GM18507 (cell line): ENCODE data around the gene RAB30.
A peak's percentile ranks its signal among the peaks of the same experiment; 100 is the strongest.

Experiments used
- DNase-seq: peaks from one replicate; pipeline ENCODE4 v3.0.0; 2011; ENCODE audit warnings: low read depth; ENCODE audit not compliant: insufficient read length; ENCODE audit errors: extremely low spot score
- FAIRE-seq: peaks from 2 replicates; lab custom pipeline; 2011; peaks lifted over from hg19 to GRCh38; lab: Jason Lieb, UNC

RAB30 gene

GRCh38 chr11:83072350-83073242 is 899 bp upstream of the RAB30 start:
- no peak for DNase-seq
- FAIRE-seq = no peak

GRCh38 chr11:83070731-83071566 is 748 bp downstream of the RAB30 start:
- FAIRE-seq = peak; percentile 66
- DNase-seq = no peak

DNA sequence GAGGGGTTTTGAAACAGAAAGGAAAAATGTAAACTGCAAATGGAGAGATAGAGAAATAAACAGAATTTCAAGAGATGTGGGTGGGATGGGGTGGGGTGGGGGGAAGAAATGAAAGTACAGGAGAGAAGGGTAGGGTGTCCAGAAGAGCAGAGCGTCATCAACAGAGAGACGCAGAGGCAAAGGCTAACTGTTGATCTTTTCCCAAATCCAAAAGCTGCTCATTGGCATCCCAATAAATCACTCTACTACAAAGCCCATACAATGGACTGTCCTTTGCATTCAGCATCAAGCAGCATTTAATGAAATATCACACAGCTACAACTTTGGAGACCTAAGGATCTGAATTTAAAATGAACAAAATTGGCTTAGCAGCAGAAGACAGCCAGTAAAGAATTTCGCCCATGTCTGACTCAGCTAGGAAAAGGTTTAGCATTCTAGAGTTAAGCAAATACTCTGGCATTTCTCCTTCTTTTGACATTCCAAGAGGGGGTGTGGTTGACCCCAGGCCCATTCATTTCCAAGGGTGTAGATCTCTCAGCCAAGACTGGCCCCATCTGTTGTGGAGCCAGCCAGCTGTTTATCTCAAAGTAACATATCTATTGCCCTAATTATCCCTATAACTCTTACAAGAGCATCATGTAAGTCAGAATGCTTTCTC is 1.5 kb downstream of the RAB30 start:
- FAIRE-seq (no peak), DNase-seq (no peak)

- FAIRE-seq (no peak), DNase-seq (no peak)
Observed at GRCh38 chr11:83069441-83070043, 2.2 kb downstream of the RAB30 start.

DNA sequence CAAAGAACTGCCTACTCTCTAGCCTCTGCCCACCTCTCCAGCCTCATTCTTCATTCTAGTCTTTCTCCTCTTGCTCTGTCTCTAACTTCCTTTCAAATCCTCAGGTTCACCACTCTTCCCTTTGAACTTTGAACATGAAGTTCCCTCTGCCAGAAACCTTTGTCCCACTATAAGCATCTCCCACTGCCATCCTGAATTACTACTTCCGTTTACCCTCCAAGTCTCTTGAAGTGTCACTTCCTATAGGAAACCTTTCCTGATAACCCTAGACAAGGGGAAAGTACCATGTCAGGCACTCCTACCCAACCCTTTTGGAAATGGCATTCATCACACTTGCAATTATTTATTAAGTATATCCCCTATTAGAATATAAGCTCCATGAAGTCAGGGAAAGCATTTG is 3.1 kb downstream of the RAB30 start:
- no peak for FAIRE-seq

GRCh38 chr11:83064011-83064410 is 7.7 kb downstream of the RAB30 start:
- DNase-seq (no peak), FAIRE-seq (peak; percentile 9)

More for the DNA sequence above, 3.1 kb downstream of the RAB30 start:
- no peak for DNase-seq

- DNase-seq (peak; percentile 33), FAIRE-seq (peak; percentile 94)
Observed at GRCh38 chr11:83063073-83063754, 8.5 kb downstream of the RAB30 start.

GRCh38 chr11:83061883-83062282 is 9.8 kb downstream of the RAB30 start:
- DNase-seq (peak; percentile 29), FAIRE-seq (peak; percentile 90)

DNA sequence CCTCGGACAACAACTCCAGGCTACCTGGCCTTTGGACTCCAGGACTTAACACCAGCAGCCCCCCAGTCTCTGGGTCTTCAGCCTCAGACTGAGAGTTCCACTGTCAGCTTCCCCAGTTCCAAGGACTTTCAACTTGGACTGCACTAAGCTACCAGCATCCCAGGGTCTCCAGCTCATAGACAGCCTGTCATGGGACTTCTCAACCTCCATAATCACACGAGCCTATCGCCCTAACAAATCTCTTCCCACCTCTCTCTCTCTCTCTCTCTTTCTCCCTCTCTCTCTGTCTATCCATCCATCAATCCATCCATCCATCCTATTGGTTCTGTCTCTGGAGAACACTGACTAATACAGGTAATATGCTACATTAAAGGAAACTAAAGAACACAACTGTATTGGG is 10.7 kb downstream of the RAB30 start:
- FAIRE-seq = no peak

DNA sequence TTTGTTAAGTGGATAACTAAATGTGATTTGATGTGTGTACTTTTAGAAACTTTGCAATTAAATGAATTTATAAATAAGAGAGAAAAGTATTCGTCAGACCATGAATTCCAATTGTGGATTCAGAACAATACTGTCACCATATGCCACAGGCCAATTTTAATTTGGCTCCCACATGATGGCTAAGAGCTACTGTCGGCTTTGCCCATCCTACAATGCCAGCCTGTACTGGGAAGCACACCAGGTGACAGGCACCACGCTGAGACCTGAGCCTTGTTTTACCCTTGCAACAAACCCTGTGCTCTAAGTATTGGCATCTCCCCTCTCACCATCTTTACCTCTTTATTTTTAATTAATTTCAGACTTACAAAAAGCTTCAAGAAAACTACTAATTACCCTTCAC is 14.0 kb downstream of the RAB30 start:
- no peak for FAIRE-seq
- no peak for DNase-seq

More for the DNA sequence above, 10.7 kb downstream of the RAB30 start:
- no peak for DNase-seq

DNA sequence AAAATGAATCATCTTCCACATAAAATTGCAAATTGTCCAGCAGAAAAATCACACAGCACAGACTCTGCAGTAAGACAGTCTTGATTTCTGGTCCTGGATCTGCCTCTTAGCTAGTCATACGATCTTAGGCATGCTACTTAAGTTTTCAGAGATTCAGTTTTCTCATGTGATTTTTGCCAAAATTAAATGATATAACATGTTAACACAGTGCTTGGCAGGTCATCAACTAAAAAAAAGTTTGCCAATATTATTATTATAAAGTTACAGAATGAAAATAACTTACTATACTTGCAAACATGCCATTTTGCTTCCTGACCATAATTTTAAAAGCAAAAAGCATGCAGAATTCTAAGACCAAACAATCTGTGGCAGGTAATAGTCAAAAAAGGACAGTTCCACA is 15.1 kb downstream of the RAB30 start:
- DNase-seq (no peak), FAIRE-seq (no peak)

- DNase-seq = no peak
- no peak for FAIRE-seq
Observed at GRCh38 chr11:83056204-83056603, 15.5 kb downstream of the RAB30 start.

DNA sequence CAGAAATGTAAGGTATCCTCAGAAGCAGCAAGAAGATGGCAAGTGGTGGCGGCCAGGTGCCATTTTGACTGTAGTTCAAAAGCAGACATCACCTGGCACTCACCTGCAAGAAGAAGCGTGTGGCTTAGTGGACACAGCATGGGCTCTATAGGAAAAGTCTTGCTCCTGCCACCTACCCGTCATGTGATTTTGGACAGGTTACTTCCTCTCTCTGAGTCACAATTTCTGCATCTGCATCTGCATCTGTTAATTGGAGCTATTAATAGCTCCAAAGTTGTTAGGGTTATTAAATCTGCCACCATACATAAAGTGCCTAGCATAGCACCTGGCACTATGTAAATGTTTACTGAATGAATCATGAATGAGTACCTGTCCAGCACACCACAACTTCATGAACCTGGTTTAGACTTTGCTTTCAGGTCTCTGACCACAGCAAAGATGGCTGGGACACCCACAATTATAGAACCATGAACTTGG is 16.8 kb downstream of the RAB30 start:
- DNase-seq (no peak), FAIRE-seq (peak; percentile 5)

DNA sequence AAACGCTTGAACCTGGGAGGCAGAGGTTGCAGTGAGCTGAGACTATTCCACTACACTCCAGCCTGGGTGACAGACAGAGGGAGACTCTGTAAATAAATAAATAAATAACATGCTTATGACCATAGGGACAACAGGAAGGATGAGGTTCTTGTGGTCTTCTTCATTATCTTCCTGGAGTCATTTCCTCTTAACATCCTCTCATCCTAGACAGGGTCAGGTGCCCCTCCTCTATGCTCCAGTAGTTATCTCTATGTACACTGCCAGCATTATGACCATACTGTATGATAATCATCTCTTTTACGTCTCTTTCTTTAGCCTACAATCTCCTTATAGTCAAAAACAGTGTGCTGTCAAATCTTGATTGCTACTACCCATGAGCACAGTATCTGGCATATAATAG is 17.7 kb downstream of the RAB30 start:
- DNase-seq = no peak
- peak; percentile 77 for FAIRE-seq

DNA sequence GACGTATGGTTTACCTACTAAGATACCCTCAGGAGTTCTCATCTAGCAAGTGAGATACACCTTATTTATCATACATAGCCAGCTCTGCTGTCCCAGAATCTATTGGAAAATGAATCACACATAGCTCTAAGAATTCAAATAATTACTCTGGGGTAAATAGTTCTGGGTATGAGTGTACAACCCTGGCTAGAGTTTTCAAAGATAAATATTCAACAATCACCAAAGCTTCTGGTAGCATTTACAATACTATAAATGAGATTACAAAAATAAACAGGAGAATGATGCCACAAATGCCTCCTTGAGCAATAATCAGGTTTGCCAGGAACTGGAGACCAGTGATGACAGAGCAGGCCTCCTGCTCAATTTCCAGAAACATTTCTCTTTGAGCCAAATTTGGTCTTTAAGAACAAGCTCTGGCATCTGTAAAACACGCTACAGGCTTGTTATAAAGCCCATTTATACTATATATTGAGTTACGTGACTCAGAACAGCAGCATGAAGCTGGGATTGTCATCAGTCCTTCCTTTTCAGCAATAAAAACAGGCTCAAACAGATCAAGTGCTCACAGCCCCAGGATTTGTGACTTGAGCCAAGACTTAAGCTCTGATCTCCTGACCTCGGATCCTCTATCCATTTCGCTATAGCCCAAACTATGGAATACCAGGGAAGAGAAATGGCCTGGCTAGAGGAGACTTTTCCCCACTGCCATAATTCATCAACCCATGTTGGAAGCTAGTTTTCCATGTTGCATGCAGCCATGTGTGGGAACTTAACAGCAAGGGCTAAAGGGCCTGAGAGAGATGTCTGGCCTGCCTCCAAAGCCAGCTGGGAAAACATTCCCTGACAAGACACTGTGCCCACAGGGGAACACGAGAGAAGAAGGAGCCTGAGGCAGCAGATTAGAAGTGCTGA is 19.7 kb downstream of the RAB30 start:
- DNase-seq (no peak), FAIRE-seq (no peak)

DNA sequence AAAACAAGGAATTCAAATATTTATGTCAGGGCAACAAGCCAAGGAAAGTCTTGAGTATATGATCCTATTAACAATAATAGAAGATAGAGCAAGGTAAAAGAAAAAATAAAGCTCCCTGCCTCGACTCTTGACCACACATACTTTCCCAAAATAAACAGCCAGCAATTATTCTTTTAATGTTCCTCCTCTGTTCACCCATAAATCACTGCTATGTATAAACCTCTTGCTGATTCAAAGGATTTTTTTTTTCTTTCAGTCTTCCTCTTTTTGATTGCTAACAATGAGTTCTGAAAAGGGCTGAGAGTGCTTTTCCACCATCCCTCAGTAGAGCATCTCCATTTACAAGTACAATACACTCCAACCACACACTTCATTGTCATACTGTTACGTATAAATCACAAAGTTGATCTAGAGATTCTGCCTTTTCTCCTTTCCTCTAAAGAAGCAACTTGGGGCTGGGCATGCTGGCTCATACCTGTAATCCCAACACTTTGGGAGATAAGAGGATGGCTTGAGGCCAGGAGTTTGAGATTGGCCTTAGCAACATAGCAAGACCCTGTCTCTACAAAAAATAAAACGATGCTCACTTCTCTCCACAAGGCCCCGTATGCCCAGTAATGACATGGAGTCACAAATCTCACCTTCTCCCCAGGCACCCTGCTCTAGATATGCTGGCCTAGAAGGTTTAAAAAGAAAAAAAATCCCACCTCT is 24.0 kb downstream of the RAB30 start:
- no peak for FAIRE-seq
- DNase-seq = no peak

DNA sequence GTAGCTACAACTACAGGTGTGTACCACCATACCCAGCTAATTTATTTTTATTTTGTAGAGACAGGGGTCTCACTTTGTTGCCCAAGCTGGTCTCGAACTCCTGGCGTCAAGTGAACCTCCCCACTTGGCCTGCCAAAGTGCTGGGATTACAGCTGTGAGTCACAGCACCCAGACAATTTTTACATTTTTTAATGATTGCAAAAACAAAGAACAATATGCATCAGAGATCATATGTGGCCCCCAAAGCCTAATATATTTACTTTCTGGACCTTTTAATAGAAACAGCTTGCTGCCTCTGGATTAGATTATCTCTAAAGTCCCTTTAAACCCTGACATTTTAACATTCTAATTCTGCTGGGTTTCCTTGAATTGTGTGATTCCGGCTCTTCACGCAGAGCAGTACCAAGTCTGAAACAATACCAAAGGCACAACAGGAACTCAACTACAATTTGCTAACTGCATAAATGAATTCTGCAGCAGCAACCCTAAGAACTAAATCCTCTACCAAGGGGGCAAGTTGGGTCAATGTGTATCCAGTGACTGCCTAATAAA is 25.0 kb downstream of the RAB30 start:
- DNase-seq (no peak), FAIRE-seq (no peak)
